ENCODE data around the gene MAPKAPK2.

DNA sequence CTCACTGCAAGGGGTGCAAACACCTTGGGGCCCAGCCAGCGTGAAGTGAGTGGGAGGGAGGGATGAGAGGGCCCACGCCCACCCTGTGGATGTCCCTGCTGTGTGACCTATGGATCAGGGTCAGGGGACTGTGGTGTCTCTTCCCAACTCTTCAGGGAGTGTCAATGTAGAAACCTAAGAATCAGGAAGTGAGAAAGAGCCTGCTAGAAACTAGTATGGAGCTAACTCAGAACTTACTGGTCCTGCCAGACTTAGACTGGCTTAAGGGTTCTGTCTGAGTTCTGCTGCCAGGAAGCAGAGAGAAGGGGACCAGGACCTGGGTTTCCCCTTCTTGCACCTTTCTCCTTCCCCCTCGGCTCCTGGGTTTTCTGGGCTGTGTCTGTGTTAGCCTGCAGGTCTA is 89.4 kb downstream of the MAPKAPK2 start:
- TF ChIP-seq, protein P1, sequence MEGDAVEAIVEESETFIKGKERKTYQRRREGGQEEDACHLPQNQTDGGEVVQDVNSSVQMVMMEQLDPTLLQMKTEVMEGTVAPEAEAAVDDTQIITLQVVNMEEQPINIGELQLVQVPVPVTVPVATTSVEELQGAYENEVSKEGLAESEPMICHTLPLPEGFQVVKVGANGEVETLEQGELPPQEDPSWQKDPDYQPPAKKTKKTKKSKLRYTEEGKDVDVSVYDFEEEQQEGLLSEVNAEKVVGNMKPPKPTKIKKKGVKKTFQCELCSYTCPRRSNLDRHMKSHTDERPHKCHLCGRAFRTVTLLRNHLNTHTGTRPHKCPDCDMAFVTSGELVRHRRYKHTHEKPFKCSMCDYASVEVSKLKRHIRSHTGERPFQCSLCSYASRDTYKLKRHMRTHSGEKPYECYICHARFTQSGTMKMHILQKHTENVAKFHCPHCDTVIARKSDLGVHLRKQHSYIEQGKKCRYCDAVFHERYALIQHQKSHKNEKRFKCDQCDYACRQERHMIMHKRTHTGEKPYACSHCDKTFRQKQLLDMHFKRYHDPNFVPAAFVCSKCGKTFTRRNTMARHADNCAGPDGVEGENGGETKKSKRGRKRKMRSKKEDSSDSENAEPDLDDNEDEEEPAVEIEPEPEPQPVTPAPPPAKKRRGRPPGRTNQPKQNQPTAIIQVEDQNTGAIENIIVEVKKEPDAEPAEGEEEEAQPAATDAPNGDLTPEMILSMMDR (IDR thresholded peaks at IDR 0.05) = no peak
- TF ChIP-seq POLR2AphosphoS5 (IDR thresholded peaks at IDR 0.05) (no peak), POLR2A (IDR thresholded peaks at IDR 0.05) (no peak)
